Fibroblast of pulmonary artery (primary cell): ENCODE measurements around the gene GRWD1.
A peak's percentile ranks its signal among the peaks of the same experiment; 100 is the strongest.

Experiments used
- DNase-seq: peaks from one replicate; pipeline ENCODE4 v3.0.0-alpha.2; 2010; ENCODE audit warnings: low read depth
- H3K4me3 ChIP-seq: replicated peaks from 2 replicates; pipeline ENCODE4 v1.5.1; 2011; ENCODE audit warnings: low read depth, mild to moderate bottlenecking, control low read depth, low read length, moderate library complexity
- TF ChIP-seq, protein P1 (sequence below): IDR thresholded peaks from 2 replicates; pipeline ENCODE4 v1.5.1; 2011; ENCODE audit warnings: mild to moderate bottlenecking, control low read depth, low read length, inconsistent platforms; ENCODE audit errors: missing control alignments

The GRWD1 gene

DNA sequence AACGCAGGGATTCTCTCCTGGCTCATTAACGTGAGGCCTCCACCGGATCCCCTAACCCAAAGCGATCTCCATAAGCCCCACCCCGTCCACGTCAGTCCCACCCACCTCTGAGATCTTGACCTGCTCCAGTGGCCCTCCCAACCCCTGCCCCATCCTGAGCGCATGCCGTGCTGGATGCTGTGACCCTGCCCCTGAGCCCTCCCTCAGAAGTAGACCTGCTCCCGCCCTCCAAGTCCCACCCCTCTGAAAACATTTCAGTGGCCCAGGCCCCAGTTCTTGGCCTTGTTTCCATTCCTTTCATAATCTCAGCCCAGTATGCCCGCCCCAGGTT, 46.0 kb downstream of the GRWD1 start:
- DNase-seq: no peak
- TF ChIP-seq, protein P1, sequence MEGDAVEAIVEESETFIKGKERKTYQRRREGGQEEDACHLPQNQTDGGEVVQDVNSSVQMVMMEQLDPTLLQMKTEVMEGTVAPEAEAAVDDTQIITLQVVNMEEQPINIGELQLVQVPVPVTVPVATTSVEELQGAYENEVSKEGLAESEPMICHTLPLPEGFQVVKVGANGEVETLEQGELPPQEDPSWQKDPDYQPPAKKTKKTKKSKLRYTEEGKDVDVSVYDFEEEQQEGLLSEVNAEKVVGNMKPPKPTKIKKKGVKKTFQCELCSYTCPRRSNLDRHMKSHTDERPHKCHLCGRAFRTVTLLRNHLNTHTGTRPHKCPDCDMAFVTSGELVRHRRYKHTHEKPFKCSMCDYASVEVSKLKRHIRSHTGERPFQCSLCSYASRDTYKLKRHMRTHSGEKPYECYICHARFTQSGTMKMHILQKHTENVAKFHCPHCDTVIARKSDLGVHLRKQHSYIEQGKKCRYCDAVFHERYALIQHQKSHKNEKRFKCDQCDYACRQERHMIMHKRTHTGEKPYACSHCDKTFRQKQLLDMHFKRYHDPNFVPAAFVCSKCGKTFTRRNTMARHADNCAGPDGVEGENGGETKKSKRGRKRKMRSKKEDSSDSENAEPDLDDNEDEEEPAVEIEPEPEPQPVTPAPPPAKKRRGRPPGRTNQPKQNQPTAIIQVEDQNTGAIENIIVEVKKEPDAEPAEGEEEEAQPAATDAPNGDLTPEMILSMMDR: no peak
- H3K4me3 ChIP-seq: no peak overlapping the region

DNA sequence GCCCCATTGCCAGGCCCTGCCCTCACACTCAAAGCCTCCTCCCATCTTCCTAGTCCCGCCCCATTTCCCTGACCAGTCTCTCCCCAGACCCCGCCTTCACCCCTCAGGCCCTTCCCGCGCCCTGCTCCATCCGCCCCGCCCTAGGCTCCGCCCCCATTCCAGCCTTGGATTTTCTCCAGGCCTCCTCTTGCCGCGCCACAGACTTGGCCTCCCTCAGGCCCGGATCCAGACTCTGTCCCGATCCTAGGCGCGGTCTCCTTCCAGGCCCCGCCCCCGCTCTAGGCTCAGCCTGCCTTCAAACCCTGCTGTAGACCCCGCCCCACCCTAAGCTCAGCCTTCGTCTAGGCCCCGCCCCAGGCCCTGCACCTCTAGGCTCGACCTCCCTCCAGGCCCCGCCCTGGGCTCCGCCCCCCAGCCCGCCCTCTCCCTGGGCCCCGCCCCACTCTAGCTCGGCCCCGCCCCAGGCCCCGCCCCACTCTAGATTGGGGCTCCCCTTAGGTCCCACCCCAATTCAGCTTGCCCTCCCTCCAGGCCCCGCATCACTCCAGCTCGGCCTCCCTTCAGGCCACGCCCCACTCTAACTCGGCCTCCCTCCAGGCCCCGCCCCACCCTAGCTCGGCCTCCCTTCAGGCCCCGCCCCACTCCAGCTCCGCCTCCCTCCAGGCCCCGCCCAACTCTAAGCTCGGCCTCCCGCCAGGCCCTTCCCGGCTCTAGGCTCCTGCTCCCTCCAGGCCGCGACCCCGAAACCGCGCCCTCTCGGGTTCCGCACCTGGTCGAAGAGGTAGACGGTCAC, 47.3 kb downstream of the GRWD1 start:
- TF ChIP-seq, protein P1: no peak
- DNase-seq: peak; percentile 99
- peak overlapping the region; percentile 67 for H3K4me3 ChIP-seq

DNA sequence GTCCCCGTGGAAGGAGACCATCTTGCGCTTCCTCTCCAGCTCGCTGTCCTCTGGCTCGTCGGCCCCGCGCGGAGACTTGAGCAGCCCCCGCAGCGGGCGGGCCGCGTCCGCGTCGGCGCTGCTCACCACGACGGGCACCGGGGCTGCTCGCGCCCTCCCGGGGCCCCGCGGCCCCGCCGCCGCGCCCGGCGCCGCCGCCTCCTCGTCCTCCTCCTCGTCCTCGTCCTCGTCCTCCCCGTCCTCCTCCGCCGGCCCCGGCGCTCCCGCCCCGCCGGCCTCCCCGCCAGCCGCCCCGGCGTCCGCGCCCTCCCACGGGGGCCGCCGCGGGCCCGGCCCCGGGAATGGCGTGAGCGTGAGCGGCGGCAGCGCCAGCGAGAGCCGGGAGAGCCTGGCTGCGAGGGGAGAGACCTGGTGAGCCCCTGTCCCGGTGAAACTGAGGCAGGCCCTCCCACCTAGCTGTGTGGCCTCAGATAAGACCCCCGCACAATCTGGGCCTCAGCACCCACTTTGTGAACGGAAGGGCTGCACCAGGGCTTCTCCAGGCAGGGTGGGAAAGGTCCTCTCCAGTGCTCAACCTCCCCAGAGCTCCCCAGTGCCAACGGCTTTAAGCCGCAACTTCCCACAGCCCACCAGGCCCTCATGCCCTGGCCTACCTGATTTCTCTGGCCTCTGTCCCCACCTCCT, 48.1 kb downstream of the GRWD1 start:
- no peak for DNase-seq
- peak overlapping the region; percentile 67 for H3K4me3 ChIP-seq
- TF ChIP-seq, protein P1: no peak

DNA sequence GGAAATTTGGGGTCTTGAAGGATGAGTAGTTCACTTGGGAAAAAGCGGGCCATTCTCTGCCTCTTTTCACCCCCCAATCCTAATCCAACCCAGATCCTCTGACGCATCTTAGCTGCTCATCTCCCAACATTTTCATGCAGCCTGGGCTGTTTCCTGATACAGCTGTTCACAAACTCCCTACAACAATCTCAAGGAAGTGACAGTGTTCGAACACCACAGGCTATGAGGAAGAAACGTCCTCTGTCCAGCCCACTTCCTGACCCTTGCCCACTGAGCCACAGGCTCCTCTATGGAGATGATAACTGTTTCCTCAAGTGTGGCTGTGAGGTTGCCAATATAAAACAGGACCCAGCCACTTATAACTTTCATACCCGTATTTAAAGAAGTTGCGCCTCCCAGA, 49.6 kb downstream of the GRWD1 start:
- no peak overlapping the region for H3K4me3 ChIP-seq
- TF ChIP-seq, protein P1: no peak
- DNase-seq: peak; percentile 49

DNA sequence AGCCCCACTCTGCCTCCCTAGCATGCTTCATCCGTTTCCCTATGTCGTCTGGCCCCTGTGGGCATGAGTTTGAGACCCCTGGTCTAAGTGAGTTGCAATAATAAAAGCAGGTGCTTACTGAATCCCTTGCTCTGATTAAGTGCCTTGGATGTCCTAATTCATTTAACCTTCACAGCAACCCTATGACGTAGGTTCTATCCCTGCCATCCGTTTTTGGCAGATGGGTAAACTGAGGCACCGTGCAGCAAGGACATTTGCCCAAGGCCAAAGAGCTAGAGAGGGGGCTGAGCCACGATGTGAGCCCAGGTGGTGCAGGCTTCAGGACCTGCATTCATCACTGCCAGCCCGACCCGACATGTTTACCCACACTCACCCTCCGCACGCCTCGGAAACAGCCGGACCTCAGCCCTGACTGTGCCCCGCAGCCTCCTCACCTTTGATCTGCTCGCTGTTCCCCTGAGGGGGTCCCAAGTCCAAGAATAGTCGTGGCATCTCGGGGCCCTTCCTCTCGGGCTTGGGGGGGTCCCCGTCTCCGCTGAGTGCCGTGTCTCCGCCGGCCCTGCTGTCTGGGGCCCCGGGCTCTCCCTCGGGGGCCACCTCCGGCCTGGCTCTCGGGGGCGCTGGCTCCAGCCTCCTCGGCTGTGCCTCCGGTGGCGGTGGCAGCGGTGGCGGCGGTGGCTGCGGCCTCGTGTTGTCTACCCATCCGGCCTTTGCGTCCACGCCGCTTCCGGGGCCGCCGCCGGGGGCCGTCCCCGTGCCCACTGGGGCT, 51.4 kb downstream of the GRWD1 start:
- no peak overlapping the region for H3K4me3 ChIP-seq

DNA sequence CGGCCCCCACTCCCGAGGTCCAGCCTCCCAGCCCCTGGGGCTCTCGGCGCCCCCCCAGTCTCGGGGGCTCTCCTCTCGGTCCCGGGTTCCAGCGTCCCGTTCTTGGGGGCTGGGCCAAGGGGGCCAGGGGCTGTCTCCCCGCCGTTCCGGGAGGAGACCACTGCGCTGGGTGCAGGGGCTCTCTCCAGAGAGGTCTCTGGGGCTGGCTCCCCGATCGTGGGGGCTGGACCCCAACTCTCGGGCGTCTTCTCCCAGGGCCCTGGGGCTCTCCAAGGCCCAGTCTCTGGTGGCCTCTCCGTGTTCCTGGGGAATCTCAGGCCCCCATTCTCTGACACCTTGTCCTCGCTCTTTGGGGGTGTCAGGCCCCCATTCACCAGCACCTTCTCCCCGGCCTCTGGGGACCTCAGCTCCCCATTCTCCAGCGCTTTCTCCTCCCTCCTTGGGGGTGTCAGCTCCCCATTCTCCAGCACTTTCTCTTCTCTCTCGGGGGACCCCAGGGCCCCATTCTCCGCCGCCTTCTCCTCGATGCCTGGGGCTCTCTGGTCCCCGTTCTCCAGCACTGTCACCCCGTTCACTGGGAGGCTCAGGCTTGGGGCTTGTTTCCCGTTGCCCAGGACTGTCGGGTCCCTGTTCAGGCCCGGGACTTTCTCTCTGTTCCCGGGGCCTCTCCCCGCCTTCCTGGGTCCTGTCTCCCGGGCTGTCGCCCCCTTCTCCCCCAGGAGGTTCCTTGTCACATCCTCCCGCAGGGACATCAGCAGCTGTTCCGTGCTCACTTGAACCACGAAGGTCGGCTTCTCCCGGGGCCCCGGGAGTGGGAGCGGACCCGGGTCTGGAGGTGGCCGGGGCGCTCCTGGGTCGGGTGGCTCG, 52.2 kb downstream of the GRWD1 start:
- no peak overlapping the region for H3K4me3 ChIP-seq
- TF ChIP-seq, protein P1: no peak

More for the DNA sequence above, 51.4 kb downstream of the GRWD1 start:
- TF ChIP-seq, protein P1: no peak
- no peak for DNase-seq

More for the DNA sequence above, 52.2 kb downstream of the GRWD1 start:
- DNase-seq: no peak
